ENCODE data around the gene MAMDC2. TPM values are rescaled to one million over a fixed set of nuclear protein-coding genes. Genes with fewer than 3 reads are reported as not detected.

Gene MAMDC2
- total and polyA plus RNA-seq, 2 of the 8 experiments (the other 6 are each of a cell fraction or from before 2014, with no cell fraction given), result 6.1 to 15.4 TPM

DNA sequence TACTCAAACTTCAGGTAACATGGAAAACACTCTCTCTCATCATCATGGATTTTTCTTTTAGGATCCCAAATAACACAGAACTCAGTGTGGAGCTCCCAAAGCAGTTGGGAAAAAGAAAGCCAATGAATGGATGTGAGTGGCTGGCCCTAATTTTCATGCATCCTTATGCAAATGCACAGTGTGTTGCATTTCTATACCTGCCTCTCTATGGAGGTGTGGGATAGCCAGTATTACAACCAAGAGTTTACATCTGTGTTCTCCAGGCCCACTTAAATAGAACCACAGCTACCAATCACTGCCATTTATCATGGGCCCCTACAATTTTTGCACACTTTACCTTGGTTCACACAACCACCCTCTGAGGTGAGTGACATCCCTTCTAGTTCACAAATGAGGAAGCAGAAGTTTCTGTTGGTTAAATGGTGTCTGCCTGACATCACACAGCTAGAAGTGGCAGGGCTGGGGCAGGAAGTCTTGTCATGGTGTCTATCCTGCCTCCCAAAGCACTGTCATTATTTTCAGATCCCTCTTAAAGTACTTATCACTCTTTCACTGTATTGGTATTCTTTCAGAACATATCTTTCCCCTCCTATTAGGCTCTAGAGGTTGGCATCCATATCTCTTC is 17.3 kb downstream of the MAMDC2 start:
- CTCF ChIA-PET (ENCODE audit: partially characterized antibody), result interaction anchor here (1.2 to 1.8 kb wide), 2 partner anchors 18 to 35 kb away, joined by 3 to 4 read pairs; no protein-coding TSS in a partner anchor
- TF ChIP-seq POLR2A (IDR thresholded peaks at IDR 0.05; ENCODE audit: control extremely low read depth in 1 of 2, low read depth in 2 of 2, low read length in 2 of 2), result no peak
- TF ChIP-seq SUZ12 (IDR thresholded peaks at IDR 0.05; ENCODE audit: low read length), result no peak
- no peak for TF ChIP-seq RFX5 (IDR thresholded peaks at IDR 0.05; ENCODE audit: borderline replicate concordance, low read depth, low read length)
- TF ChIP-seq EGR1 (IDR thresholded peaks at IDR 0.05; ENCODE audit: borderline replicate concordance, low read depth, low read length), result no peak
- TF ChIP-seq BCL11A (IDR thresholded peaks at IDR 0.05; ENCODE audit: low read depth in 2 of 2, low read length in 2 of 2), result no peak
- TF ChIP-seq TAF1 (IDR thresholded peaks at IDR 0.05; ENCODE audit: low read depth, low read length), result no peak
- TF ChIP-seq, protein P1, sequence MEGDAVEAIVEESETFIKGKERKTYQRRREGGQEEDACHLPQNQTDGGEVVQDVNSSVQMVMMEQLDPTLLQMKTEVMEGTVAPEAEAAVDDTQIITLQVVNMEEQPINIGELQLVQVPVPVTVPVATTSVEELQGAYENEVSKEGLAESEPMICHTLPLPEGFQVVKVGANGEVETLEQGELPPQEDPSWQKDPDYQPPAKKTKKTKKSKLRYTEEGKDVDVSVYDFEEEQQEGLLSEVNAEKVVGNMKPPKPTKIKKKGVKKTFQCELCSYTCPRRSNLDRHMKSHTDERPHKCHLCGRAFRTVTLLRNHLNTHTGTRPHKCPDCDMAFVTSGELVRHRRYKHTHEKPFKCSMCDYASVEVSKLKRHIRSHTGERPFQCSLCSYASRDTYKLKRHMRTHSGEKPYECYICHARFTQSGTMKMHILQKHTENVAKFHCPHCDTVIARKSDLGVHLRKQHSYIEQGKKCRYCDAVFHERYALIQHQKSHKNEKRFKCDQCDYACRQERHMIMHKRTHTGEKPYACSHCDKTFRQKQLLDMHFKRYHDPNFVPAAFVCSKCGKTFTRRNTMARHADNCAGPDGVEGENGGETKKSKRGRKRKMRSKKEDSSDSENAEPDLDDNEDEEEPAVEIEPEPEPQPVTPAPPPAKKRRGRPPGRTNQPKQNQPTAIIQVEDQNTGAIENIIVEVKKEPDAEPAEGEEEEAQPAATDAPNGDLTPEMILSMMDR (IDR thresholded peaks at IDR 0.05; ENCODE audit: control extremely low read depth in 1 of 3, insufficient read depth in 1 of 3, low read depth in 1 of 3, low read length in 3 of 3), result no peak
- no peak for TF ChIP-seq CBX8 (IDR thresholded peaks at IDR 0.05; ENCODE audit: borderline replicate concordance, low read depth, low read length)
- TF ChIP-seq TCF12 (IDR thresholded peaks at IDR 0.05; ENCODE audit: low read depth, low read length), result no peak
- no peak for TF ChIP-seq POU5F1 (IDR thresholded peaks at IDR 0.05; ENCODE audit: low read depth, low read length)
- TF ChIP-seq SIN3A (conservative IDR thresholded peaks at IDR 0.05 in 1 of 2, IDR thresholded peaks at IDR 0.05 in 1 of 2; ENCODE audit: low read depth in 1 of 2, low read length in 2 of 2), result no peak
- TF ChIP-seq CHD2 (IDR thresholded peaks at IDR 0.05; ENCODE audit: low read length), result no peak

More for the DNA sequence above, 17.3 kb downstream of the MAMDC2 start:
- FAIRE-seq (peak; percentile 13), DNase-seq (ENCODE audit: low read depth in 1 of 2, low spot score in 2 of 2) (no peak)
- H2BK5ac ChIP-seq (ENCODE audit: low read depth, low read length), result 0 out of 2 replicates have a peak overlapping the region, but pooled peaks have one; percentile 22
- H3K9ac ChIP-seq (replicated peaks in 1 of 4; ENCODE audit: extremely low read depth in 1 of 4, low read depth in 3 of 4, low read length in 3 of 4), result no peak overlapping the region
- no peak overlapping the region for H3K4ac ChIP-seq (replicated peaks; ENCODE audit: insufficient read length, low read depth, low read length)
- H3K4me1 ChIP-seq (replicated peaks in 1 of 4; ENCODE audit: control insufficient read depth in 3 of 4, insufficient read depth in 4 of 4, low read length in 3 of 4), result peaks cover 0 to 11% (median 5%) of the 10 kb centered on the region in 4 experiments; a peak in 2 of 7 replicates
- no peaks in the 10 kb centered on the region for H3K27me3 ChIP-seq (replicated peaks in 1 of 4; ENCODE audit: control insufficient read depth in 3 of 4, extremely low read depth in 1 of 4, insufficient read depth in 3 of 4, low read length in 3 of 4)
- no peak overlapping the region for H2BK15ac ChIP-seq (ENCODE audit: low read length)
- H4K20me1 ChIP-seq (replicated peaks in 1 of 2; ENCODE audit: control insufficient read depth in 1 of 2, insufficient read depth in 2 of 2, low read length in 2 of 2), result no peaks in the 10 kb centered on the region
- no peaks in the 10 kb centered on the region for H3K79me1 ChIP-seq (ENCODE audit: low read depth, low read length)
- no peaks in the 10 kb centered on the region for H3K79me2 ChIP-seq (ENCODE audit: control insufficient read depth in 1 of 2, insufficient read depth in 2 of 2, low read length in 2 of 2)
- H3K14ac ChIP-seq (ENCODE audit: insufficient read length), result no peak overlapping the region
- POLR2A ChIA-PET (ENCODE audit: partially characterized antibody), result no interaction called here
- peak overlapping the region; percentile 21 to 34; a peak in 2 of 4 replicates for H3K4me2 ChIP-seq (ENCODE audit: insufficient read depth in 1 of 2, low read depth in 2 of 2, low read length in 2 of 2)
- H3K4me3 ChIP-seq (ENCODE audit: extremely low read depth in 1 of 4, insufficient read depth in 2 of 4, low read depth in 3 of 4, low read length in 4 of 4), result no peak overlapping the region
- no peak overlapping the region for H4K5ac ChIP-seq (ENCODE audit: insufficient read length, low read depth, low read length)
- no peak overlapping the region for H4K91ac ChIP-seq (replicated peaks; ENCODE audit: insufficient read length, low read length)
- H2BK12ac ChIP-seq (ENCODE audit: low read depth, low read length), result no peak overlapping the region
- H2AK5ac ChIP-seq (ENCODE audit: low read depth, low read length), result no peak overlapping the region
- peak overlapping the region; percentile 53; the same call in 1 of the 2 replicates for H3K18ac ChIP-seq (ENCODE audit: extremely low read depth, low read length)
- no peak overlapping the region for H4K8ac ChIP-seq (ENCODE audit: extremely low read depth, insufficient read depth, low read length)
- H2BK20ac ChIP-seq (ENCODE audit: low read length), result 0 out of 2 replicates have a peak overlapping the region, but pooled peaks have one; percentile 50
- no peak overlapping the region for H2AFZ ChIP-seq (ENCODE audit: low read length)
- H3K36me3 ChIP-seq (ENCODE audit: control insufficient read depth in 2 of 4, insufficient read depth in 4 of 4, low read length in 3 of 4), result no peaks in the 10 kb centered on the region; a peak in 2 of 8 replicates
- 0 out of 4 replicates have a peak, but pooled peaks cover 3 to 9% of the 10 kb centered on the region in 2 experiments for H3K9me3 ChIP-seq (ENCODE audit: insufficient read depth in 2 of 2, low read depth in 1 of 2, low read length in 1 of 2)
- no peaks in the 10 kb centered on the region for H3K23me2 ChIP-seq (ENCODE audit: low read depth, low read length)
- no peak overlapping the region for H3K56ac ChIP-seq (replicated peaks; ENCODE audit: insufficient read length, low read depth, low read length)
- H3K23ac ChIP-seq (ENCODE audit: insufficient read length), result no peak overlapping the region
- no peak overlapping the region for H2BK120ac ChIP-seq (replicated peaks; ENCODE audit: low read depth, low read length)
- no peak overlapping the region for H3K27ac ChIP-seq (ENCODE audit: low read depth, low read length)

Measured in H1 (cell line).